HK-2 (cell line): ENCODE measurements around the gene NFE2.
"Not testable (repeated sequence)": the region's sequence is repeated elsewhere in the genome, so short reads cannot be mapped to it uniquely, and the experiment has no call there.

Experiments
- DNase-seq: peaks from one replicate; pipeline ENCODE4 v3.0.0-alpha.2; 2018; ENCODE audit not compliant: unreplicated experiment

The NFE2 gene

DNA sequence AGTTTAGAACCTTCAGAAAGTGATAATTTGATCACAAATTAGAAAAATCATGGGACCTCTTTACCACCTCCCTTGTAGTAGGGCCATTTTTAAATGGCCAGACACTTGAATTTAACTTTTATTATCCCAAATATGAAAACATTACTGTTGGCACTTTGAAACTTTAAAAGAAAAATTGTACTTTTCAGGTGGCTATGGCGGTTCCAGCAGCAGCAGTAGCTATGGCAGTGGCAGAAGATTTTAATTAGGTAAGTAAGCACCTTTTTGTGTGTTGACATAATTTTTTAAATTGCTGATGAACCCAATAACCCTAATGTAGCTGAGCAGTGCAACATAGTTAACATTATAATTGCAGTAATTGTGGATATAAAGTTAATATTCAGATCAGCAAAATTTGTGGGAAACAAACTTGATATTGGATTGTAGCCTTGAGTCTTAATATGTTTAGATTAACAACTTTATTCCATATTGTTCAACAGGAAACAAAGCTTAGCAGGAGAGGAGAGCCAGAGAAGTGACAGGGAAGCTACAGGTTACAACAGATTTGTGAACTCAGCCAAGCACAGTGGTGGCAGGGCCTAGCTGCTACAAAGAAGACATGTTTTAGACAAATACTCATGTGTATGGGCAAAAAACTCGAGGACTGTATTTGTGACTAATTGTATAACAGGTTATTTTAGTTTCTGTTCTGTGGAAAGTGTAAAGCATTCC, 16.6 kb downstream of the NFE2 start:
- DNase-seq, result not testable (repeated sequence)

- DNase-seq, result no peak
These were observed 17.7 kb downstream of the NFE2 start for GRCh38 chr12:54282949-54283593.

DNA sequence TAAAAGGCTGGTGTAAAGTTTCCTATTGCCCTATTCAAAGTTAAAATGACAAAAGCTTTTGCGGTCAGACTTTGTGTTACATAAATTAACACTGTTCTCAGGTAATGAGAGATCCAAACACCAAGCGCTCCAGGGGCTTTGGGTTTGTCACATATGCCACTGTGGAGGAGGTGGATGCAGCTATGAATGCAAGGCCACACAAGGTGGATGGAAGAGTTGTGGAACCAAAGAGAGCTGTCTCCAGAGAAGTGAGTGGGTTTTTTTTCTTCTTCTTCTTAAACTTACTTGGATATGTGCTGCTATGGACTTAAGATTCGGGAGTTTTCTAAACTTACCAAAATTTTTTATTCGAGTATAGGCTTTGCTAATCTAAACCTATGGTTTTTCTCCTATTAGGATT, 19.1 kb downstream of the NFE2 start:
- DNase-seq, result not testable (repeated sequence)

DNA sequence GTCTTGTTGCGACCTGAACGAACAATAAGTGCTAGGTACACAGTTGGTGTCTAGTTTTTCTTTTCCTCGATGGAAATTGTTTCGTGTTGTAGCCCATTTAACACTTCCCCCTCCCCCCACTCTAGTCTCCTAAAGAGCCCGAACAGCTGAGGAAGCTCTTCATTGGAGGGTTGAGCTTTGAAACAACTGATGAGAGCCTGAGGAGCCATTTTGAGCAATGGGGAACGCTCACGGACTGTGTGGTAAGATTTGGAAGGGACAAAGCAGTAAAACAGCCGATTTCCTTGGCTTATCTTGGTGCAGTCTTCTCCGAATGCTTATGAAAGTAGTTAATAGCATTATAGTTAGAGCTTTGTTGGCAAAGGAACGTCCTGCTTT, 19.6 kb downstream of the NFE2 start:
- not testable (repeated sequence) for DNase-seq

DNA sequence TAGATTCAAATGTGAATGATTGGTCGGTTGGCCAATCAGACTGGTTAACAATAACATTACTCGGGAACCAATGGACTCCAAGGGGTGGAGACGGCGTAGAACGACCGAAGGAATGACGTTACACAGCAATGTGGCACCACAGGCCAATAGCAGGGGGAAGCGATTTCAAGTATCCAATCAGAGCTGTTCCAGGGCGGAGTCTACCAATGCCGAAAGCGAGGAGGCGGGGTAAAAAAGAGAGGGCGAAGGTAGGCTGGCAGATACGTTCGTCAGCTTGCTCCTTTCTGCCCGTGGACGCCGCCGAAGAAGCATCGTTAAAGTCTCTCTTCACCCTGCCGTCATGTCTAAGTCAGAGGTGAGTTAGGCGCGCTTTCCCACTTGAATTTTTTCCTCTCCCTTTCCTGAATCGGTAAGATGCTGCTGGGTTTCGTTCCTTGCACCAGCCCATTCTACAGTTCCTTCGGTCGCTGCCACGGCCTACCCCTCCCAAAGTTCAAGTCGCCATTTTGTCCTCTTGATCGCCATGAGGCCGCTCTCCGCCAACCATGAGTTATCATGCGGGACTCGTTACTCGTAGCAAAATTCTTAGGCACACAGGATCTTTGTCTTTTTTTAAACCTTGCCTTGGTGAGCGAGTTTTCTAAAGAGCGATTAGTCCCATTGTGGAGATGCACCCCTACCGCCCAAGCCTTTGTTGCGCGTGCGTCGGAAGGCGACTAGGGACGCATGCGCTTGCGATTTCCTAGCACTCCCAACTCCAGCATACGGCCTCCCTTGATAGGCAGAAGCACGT, 20.2 kb downstream of the NFE2 start, which contains the start of gene HNRNPA1:
TSS of gene HNRNPA1 (plus strand) at position 259 of the 793 bp plus-strand sequence. CDS start at position 341, 82 bp downstream.
- DNase-seq, result peak; percentile 95

DNA sequence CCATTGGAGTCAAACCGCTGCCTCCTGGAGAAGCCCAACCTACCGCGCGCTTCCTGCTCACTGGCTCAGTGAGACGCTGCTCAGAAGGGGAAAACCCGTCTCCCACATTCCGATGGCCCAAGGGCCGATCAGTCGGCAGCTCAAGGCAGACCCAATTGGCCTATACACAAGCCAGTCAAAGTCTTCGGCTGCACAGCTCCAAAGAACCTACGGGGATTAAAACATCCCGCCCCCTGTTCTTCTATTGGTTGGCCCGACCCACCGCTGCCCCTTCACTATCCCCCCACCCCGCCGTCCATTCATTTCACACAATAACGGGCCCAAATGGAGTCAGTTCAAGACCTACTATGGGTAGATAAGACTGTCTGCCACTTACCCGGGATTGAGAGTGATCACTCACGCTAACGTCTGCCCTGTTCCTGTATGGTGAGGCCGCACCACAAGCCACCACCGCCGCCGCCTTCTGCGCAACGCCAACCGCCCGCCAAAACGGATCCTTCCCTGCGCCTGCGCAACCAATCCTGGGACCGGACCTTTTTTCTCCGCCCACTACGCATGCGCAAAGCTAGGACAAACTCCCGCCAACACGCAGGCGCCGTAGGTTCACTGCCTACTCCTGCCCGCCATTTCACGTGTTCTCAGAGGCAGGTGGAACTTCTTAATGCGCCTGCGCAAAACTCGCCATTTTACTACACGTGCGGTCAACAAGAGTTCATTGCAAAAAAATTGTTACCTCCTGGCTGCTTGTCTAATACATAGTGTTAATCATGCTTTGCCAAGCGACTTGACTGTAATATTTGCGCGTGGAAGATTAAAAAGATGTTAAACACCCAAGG, 21.0 kb downstream of the NFE2 start, which contains the start of gene CBX5:
TSS of gene CBX5 (minus strand) at position 491 of the 836 bp plus-strand sequence. CDS start 22,472 bp downstream, outside the sequence.
- DNase-seq, result peak; percentile 99

GRCh38 chr12:54279227-54279631, 21.6 kb downstream of the NFE2 start:
- DNase-seq, result no peak

DNA sequence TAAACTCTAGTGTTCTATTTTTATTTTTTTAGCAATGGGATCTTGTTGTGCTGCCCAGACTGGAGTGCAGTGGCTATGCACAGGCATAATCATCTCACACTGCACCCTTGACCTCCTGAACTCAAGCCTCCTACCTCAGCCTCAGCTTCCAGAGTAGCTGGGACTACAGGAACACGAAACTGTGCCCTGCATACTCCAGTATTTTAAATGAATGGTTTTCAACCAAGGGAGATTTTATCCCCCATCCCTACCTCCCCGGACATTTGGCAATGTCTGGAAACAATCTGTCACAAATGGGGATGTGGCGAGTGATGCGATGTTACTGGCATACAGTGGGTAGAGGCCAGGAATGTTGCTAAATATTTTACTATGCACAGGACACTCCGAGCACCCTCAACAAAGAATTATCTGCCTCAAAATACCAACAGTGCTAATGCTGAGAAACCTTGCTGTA, 23.0 kb downstream of the NFE2 start:
- DNase-seq, result no peak

- DNase-seq, result no peak
These were observed 24.4 kb downstream of the NFE2 start for GRCh38 chr12:54276368-54276767.

DNA sequence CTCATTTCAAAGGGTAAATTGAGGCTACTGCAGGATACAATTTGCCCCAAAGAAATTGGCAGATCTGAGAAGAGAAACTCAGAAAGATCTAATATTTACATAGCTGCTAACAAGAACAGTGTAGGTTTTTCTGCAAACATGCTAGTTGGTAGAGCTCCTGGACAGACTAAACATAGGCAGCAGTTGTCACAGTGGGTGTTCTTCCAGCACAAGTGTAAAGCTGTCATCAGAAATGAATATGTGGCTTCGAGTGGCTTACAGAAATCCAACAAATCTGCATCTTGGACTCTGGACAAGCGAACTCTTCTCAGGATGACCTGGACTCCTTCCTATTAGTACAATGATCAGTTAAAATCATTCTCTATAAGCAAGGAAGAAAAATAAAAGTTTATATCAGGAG, 26.8 kb downstream of the NFE2 start:
- no peak for DNase-seq

GRCh38 chr12:54272214-54272613, 28.6 kb downstream of the NFE2 start:
- DNase-seq, result no peak

GRCh38 chr12:54270345-54270744, 30.5 kb downstream of the NFE2 start:
- DNase-seq, result no peak

GRCh38 chr12:54266852-54267251, 34.0 kb downstream of the NFE2 start:
- no peak for DNase-seq

- no peak for DNase-seq
These were observed 35.4 kb downstream of the NFE2 start for GRCh38 chr12:54265364-54265812.

DNA sequence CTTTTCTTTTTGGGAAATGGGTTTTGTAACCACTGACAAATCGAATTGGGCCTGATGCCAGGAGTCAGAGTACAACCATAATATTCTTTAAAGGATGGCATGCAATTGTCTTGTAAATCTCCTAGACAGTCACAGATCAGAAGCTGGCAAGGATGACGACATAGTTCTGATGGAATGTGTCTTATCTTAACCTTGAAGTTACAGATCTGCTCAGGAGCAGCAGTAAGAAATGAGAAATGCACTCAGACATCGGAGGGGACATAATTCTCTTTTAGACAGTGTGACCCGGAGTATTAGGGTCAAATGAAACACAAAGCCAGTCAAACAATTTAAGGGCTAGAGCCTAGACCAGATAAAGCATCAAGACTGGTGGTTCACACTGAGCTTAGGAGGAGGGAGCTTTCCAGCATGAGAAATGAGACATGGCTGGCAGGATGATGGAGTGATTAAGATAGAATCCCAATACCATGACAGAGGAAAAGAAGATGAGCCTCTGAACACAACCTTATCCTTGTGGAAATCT, 38.4 kb downstream of the NFE2 start:
- no peak for DNase-seq

DNA sequence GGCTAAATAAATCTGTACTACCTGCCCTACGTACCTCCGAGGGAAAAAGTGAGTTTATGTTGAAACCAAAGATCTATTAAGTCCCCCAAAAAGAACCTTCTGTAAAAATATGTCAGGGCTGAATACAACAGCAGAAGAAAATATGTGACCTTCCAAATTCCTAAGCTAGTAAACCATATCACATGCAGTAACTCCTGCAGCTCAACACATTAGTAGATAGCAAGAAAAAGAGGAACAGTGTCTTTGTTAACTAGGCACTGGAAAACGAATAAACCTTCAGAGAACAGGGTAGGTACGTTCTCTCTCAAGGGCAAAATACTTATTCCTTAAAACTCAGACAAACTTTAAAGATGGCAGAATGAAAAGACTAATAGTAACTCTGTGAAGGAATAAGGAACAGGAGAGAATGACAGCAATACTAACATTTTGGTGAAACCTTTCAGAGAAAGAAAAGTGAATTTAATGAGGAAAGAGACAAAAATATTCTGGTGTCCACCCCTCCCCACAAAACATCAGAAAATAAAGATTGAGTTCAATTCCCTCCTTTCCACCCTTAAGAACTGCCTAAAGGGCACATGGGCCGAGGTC, 38.9 kb downstream of the NFE2 start:
- DNase-seq, result no peak

- peak; percentile 84 for DNase-seq
These were observed 41.4 kb downstream of the NFE2 start for GRCh38 chr12:54259194-54260011.

DNA sequence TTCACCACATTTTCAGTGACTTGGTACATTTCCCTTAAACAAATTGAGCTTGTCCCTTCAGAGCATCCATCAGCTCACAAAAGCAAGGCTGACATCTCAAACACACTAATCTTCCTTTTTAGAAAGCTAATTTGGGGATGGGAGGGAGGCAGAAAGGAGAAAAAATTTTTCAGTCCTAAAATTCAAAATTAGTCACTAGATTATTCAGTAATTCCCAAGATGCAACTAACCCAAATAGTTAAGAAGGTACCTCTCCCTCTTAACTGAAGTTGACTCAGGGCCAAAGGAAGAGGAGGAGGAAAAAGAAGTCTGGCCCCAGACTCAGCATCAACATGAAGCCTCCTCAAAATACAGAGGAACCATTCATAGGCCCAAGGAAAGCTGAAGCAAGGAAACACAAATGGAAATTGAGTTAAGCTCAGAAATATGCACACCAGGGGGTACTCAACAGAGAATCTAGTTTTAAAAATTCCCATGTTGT, 42.6 kb downstream of the NFE2 start:
- DNase-seq, result no peak

- DNase-seq, result no peak
These were observed 43.5 kb downstream of the NFE2 start for GRCh38 chr12:54257332-54257731.

DNA sequence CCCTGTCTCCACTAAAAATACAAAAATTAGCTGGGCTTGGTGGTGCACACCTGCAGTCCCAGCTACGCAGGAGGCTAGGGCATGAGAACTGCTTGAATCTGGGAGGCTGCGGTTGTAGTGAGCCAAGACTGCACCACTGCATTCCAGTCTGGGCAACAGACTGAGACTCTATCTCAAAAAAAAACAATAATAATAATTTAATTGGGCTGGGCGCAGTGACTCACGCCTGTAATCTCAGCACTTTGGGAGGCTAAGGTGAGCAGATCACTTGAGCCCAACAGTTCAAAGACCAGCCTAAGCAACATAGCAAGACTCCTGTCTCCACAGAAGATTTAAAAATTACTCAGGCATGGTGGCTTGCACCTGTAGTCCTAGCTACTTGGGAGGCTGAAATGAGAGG, 47.6 kb downstream of the NFE2 start:
- no peak for DNase-seq
